ENCODE data around the gene ANKRD36C.
"Not testable (repeated sequence)": the region's sequence is repeated elsewhere in the genome, so short reads cannot be mapped to it uniquely, and the experiment has no call there.

ANKRD36C gene

GRCh38 chr2:95799147-95799889 lies 192.3 kb downstream of the ANKRD36C start:
- DNase-seq = not testable (repeated sequence)

GRCh38 chr2:95796249-95797099 lies 195.2 kb downstream of the ANKRD36C start:
- DNase-seq = not testable (repeated sequence)

- not testable (repeated sequence) for DNase-seq
These were observed 197.7 kb downstream of the ANKRD36C start for GRCh38 chr2:95793970-95794369.

GRCh38 chr2:95790180-95790579 lies 201.4 kb downstream of the ANKRD36C start:
- DNase-seq = not testable (repeated sequence)

GRCh38 chr2:95789385-95789784 lies 202.2 kb downstream of the ANKRD36C start:
- DNase-seq = not testable (repeated sequence)

GRCh38 chr2:95788642-95789041 lies 203.0 kb downstream of the ANKRD36C start:
- not testable (repeated sequence) for DNase-seq

Data from right kidney (tissue), 1 donor.